ENCODE measurements around the gene THOC2.
"Not testable (repeated sequence)": the region's sequence is repeated elsewhere in the genome, so short reads cannot be mapped to it uniquely, and the experiment has no call there.

THOC2 gene, protein sequence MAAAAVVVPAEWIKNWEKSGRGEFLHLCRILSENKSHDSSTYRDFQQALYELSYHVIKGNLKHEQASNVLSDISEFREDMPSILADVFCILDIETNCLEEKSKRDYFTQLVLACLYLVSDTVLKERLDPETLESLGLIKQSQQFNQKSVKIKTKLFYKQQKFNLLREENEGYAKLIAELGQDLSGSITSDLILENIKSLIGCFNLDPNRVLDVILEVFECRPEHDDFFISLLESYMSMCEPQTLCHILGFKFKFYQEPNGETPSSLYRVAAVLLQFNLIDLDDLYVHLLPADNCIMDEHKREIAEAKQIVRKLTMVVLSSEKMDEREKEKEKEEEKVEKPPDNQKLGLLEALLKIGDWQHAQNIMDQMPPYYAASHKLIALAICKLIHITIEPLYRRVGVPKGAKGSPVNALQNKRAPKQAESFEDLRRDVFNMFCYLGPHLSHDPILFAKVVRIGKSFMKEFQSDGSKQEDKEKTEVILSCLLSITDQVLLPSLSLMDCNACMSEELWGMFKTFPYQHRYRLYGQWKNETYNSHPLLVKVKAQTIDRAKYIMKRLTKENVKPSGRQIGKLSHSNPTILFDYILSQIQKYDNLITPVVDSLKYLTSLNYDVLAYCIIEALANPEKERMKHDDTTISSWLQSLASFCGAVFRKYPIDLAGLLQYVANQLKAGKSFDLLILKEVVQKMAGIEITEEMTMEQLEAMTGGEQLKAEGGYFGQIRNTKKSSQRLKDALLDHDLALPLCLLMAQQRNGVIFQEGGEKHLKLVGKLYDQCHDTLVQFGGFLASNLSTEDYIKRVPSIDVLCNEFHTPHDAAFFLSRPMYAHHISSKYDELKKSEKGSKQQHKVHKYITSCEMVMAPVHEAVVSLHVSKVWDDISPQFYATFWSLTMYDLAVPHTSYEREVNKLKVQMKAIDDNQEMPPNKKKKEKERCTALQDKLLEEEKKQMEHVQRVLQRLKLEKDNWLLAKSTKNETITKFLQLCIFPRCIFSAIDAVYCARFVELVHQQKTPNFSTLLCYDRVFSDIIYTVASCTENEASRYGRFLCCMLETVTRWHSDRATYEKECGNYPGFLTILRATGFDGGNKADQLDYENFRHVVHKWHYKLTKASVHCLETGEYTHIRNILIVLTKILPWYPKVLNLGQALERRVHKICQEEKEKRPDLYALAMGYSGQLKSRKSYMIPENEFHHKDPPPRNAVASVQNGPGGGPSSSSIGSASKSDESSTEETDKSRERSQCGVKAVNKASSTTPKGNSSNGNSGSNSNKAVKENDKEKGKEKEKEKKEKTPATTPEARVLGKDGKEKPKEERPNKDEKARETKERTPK (N-terminal part only)

DNA sequence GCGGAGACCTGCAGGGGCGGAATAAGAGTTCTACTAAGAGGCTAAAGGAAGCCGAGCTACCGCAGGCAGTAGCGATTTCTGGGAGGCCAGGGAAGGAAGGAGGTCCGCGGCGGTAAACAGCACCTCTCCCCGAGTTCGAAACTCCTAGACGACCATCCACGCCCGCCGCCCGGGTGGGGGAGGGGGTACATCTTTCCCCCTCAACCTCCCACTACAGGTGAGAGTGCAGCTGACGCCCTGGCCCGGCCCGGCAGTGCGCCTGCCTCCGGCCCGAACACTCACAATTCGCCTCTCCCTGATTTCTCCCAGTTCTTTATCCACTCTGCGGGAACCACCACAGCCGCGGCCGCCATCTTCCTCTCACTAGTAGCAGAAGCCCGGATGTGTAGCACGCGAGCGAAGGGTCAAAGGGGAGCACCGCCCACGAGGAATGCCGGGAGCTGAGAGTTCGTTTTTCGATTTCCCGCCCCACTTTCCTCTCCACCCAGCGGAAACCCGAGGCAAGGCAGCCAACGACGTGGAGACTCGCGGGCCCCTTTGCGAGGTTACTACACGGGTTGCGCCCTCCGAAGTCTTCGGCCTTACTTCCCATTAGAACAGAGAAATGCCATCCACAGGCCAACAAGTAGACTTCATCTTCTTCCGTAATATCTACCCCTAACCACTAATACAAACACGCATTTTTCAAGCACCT, at the start of gene THOC2:
Gene THOC2, minus strand, starts transcription at position 383 of the 694 bp plus-strand sequence. Its CDS starts 30 bp downstream, at position 353.
- peak; percentile 83 for DNase-seq

DNA sequence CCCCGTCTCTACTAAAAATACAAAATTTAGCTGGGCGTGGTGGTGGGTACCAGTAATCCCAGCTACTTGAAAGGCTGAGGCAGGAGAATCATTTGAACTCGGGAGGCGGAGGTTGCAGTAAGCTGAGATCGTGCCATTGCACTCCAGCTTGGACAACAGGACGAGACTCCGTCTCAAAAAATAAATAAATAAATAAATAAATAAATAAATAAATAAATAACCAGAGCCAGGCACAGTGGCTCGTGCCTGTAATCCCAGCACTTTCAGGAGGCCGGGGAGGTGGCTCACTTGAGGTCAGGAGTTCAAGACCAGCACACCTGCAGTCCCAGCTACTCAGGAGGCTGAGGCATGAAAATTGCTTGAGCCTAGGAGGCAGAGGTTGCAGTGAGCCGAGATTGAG, 48.9 kb upstream of the THOC2 start:
- DNase-seq = not testable (repeated sequence)

DNA sequence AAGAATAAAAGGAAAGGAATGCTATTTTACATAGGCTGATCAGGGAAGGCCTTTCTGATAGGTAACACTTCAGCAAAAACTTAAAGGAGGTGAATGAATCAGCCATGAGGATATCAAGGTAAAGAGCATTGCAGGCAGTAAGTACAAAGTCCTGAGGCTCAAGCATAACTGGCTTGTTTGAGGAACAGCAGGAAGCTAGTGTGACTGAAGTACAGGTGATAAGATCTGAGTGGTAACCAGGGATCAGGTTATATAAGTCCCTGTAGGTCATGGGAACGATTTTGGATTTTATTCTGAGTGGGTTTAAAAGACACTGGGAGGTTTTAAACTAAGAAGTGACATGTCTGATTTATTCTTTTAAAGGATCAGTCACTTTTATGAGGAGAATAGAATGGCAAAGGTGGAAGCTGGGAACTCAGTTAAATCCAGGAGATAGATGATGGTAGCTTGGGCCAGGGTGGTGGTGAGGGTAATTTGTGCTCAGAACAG, 47.1 kb upstream of the THOC2 start:
- DNase-seq = no peak

DNA sequence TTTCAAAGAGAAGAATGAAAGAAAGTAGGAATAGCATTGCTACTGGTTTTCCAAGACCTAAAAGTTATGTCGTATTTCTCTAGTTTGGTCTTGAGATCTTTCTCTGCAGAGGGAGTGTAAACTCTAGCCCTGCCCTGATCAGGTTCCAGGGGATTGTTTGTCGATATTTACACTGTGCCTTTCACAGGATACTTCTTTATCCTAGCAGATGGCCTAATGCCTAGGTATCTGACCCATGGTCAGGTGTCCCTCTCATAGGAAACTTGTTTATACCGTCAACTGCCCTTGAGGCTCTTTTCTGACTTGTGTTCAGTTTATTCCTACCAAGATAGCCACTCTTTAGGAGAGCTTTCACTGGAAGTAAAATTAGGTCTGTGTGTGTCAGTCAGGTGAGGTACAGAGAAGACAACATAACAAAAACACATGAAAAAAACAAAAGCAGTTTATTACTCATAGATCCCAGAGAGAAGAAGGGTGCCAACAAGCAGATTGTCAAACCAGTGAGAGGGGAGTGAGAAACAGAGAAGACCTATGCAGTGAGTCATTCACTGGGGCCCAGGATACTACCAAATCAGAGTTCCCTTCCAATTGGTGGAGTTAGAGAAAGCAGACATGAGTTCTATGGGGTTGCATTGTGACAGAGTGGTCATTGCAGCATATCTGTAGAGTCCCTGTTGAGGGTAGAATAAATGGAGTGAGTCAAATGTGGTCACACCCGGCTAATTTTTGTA, 40.6 kb upstream of the THOC2 start:
- no peak for DNase-seq

DNA sequence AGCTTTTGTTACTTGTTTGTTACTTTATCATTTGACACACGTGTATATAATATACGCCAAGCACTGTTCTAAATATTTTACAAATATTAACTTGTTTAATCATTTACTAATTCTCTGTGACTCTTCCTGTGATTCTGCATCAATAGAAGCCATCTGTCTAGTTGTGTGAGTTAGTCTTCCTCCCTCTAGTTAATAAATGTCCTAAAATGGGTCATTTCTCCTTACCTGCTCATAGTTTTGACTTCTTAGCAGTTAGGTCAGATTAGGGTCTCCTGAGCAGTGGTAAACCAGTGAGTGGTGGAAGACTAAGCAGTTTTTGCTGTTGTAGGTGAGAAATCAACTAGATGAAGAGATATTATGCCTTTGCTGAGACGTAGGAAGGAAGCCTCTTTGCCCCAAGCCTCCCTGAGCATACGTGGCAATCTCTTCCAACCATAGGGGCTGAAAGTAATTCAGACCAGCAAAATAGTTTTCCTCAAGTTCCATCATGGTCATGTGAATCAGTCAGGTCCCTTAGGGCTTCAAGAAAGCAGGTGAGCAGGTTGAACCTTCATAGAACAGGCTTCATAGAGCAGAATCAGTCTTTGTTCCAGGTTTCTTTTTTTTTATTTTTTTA, 38.7 kb upstream of the THOC2 start:
- DNase-seq = no peak

DNA sequence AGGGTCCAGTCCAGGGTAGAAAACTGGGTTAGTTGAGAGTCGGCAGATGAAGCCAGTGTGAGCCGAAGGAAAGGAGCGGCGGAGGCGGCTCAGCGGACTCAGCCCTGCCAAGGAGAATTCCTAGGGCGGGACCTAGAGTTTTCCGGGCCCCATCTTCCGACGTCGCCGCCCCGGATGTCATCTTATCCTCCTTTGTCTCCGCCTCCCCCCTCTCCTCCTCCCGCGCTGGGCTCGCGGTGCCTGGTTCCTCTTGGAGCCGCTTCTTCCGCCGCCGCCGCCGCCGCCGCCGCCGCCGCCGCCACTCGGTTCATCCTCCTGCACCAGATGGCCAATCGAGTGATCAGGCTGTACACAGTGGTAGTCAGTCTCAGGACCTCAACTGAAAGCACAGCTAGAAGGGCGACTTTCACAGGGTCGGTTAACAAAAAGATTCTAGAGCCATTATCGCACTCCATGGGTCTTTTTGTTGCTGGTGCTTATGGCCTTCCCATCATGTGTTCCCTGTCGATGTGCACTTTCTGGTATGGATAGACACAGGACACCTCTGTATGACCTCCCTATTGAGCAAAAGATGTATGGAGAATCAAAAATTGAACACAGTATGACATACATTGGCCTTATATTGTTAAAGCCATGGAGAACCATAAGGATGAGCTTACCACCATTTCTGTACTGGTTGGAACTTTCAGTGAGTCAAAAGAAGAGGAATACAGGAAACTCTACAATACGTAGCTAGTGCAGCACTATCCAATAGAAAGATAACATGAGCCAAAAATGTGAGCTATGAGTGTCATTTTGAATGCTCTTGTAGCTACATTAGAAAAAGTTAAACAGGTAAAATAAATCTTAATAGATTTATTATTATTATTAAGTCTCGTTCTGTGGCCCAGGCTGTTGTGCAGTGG, 32.4 kb upstream of the THOC2 start:
- peak; percentile 87 for DNase-seq

DNA sequence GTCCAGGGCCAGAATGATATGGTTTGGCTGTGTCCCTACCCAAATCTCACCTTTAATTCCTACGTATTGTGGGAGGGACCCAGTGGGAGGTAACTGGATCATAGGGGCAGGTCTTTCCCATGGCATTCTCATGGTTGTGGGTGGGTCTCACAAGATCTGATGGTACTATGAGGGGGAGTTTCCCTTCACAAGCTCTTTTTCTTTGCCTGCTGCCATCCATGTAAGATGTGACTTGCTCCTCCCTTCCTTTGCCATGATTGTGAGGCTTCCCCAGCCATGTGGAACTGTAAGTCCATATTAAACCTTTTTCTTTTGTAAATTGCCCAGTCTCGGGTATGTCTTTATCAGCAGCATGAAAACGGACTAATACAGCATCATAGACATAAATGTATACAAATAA, 27.0 kb upstream of the THOC2 start:
- DNase-seq = not testable (repeated sequence)

DNA sequence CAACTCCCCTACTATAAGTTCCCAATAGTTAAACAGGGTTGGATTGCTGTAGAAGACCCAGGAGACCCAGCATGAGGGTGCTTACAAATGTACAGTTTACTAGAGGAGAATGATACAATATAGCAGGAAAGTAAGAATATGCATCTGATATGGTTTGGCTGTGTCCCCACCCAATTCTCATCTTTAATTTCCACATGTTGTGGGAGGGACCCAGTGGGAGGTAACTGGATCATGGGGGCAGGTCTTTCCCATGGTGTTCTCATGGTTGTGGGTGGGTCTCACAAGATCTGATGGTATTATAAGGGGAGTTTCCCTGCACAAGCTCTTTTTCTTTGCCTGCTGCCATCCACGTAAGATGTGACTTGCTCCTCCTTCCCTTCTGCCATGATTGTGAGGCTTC, 24.9 kb upstream of the THOC2 start:
- not testable (repeated sequence) for DNase-seq

DNA sequence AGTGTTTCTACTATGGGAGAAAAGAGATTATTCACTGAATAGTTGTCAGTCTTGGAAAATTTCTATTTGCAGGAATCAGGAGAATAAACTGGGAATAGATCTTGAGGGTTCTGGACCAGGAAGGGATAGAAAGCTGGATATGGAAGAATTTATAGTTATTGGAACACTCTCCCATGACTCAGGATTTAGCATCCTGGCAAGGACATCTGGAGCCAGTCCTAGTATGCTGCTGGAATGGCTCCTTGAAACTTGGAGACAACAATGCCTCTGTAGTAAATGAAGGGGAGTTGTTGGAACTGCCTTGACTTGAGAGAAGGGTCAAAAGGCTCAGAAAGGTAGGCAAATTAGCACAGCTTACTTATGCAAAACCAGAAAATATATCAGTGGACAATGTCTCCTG, 23.5 kb upstream of the THOC2 start:
- DNase-seq = peak; percentile 43

DNA sequence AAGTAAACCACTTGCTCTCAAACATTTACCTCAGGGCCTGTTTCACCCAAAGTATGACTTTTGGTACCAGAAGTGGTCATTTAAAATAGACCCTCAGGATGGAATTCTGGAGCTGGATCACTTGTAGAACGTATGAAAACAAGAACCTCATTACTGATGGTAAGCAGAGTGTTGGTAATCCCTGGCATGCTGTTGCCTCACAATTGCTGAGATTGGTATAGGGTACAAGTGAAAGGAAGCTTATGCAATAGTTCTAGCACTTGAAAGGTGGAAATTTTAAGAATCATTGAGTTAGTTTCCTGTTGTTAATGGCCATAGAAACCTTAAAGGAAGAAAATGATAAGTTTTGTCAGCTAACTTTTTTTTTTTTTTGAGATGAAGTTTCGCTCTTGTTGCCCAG, 22.3 kb upstream of the THOC2 start:
- no peak for DNase-seq

DNA sequence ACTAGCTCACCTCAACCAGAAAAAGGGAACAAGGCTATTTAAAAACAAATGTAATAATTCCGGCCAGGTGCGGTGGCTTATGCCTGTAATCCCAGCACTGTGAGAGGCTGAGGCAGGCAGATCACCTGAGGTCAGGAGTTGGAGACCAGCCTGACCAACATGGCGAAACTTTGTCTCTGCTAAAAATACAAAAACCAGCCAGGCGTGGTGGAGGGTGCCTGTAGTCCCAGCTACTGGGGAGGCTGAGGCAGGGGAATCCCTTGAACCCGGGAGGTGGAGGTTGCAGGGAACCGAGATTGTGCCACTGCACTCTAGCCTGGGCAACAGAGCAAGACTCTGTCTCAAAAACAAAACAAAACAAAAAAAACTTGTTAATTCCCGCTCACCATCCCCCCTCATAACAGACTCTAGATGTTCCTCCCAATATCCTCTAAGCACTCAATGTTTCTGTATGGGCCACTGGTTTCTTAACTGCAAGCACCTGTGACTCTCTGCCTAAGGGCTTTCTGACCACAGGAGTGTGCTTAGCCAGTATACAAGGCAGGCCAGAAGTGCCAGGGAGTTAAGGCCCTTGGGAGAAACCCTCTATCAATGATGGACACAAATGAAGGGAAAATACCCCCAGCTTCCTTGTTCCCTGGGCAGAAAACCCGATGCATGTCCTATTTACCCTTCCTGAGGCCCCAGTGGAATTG, 21.0 kb upstream of the THOC2 start:
- DNase-seq = no peak

DNA sequence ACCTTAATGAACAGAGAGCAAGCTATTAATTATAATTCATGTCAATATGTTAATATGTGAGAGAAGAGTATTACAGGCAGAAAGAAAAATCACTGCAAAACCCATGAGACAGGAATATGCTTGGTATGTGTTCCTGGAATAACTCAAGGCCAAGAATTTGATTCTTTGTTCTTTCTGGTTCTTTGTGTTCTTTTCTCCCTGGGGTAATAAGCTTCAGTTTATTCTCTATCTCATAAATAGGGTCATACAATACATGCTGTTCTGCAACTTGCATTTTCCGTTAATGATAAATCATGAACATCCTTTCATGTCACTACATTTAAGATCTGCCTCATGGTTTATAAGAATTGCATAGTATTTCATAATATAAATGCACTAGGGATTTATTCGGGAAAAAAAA, 16.8 kb upstream of the THOC2 start:
- no peak for DNase-seq

DNA sequence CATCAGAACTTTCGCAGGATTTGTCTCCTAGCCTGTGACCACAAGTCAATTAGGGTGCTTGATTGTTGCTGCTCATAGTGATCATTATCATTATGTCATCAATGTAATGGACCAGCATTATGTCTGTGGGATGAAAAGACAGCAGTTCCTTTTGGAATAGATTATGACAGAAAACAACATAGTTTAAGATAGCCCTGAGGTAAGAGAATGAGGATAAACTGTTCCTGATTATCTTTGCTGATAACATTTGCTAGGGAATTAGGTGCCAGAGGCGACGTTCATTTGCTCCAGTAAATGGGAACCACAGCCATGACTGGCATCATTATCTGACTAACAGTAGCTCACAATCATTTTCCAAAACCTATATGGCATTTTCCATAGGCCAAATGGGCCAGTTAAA, 12.7 kb upstream of the THOC2 start:
- DNase-seq = no peak

DNA sequence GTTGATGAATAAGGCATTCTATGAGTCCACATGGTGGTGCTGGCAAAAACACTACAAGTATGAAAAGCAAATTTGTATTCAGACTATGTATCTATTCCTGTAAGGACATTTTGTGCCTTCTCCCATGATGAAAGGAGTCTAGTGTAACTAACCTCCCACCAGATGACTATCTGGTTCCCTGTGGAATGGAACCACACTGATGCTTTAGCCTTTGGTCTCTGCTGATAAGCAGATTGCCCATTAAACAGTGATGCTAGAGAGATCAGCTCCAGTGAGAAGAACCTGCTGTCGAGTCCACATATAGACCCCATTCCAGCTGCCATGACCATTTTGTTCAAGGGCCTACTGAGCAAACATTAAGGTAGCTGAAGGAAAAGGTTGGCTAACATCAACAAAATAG, 10.5 kb upstream of the THOC2 start:
- DNase-seq = no peak

DNA sequence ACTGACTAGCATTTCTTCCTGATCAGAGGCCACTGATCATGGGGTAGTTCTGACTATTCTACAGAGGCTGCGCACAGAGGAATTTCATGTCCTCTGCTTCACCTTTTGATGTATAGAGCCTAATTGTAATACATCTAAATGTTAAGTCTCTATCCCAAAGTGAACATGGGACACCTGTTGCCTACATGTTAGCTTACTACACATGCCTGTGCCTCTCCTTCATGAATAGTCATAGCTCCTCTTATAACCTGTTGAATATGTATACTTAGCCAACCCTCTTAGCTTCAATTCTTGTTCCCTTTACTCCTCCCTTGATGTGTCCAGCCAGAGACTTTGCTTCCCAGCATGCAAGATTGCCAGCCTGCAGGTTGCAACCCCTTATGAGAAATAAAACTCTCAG, 9.6 kb upstream of the THOC2 start:
- DNase-seq = no peak

DNA sequence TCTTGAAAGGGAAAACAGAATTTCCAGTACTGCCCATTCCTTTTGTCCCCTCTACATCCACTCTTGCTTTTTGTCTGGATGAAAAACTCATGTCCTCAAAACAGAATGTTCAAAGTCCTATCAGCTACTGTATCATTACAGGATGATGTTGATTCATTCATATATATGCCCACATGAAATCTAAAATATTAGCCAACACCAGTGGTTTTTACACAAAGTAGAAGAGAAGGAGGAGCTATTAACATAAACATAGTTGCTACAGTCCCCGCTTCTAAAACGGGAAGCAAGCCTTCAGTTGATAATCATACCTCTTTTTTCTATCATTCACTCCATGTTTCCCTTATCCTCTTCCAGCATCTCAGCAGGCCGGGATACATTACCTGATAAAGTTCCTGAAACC, 7.7 kb upstream of the THOC2 start:
- DNase-seq = no peak

DNA sequence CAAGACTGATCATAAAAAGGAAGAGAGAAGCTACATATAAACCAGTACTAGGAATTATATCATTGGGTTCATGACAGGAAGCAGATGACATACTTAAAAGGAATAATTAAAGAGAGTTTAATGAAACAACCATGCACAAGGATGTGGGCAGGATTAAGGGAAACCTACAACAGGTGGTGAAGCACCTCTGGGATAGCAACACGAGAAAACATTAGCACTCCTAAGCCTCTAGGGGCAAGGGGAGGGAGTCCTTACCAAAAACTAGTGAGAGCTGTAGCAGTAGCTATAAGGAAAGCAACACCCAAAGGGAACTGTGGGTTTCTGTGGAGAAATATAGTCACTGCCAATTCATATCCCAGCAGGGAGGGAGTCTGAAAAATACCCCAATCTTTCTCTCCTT, 7.2 kb upstream of the THOC2 start:
- DNase-seq = no peak

DNA sequence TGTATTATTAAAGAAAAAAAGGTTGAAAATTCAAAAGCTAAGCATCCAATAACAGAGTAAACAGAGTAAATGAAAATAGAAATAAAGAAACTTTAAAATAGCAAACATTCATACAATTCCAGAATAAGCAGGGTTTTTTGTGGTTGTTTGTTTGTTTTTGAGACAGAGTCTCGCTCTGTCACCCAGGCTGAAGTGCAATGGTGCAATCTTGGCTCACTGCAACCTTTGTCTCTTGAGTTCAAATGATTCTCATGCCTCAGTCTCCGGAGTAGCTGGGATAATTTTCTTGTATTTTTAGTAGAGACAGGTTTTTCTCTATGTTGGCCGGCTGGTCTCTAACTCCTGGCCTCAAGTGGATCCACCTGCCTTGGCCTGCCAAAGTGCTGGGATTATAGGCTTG, 6.6 kb upstream of the THOC2 start:
- DNase-seq = no peak

DNA sequence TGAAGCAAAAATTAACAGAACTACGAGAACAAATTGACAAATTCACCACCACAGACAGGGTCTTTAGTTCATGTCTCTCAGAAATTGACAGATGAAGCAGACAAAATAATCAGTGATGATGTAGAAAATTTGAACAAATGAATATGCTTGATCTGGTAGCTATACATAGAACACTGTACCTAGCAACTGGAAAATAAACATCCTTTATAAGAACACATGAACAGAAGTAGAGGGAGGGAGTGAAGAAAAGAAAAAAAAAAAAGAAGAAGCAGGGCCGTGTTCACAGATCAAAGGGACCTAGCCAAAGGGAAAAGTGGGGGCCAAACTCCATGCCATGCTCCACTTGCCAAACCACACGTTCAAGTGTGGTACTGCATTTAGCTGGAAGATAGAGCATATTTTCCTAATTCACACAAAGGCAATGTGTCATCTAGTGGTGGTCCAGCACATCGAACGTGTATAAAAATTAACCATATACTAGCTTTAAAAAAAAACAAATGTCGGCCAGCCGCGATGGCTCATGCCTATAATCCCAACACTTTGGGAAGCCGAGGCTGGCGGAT, 5.6 kb upstream of the THOC2 start:
- no peak for DNase-seq

Measured in HCEC 1CT (cell line).